WTC11 (cell line): ENCODE data around the gene ARHGAP29.

Source experiments
- PRRX2 ChIP-seq: fragments of 250-450 bp; sonication (Bioruptor Pico); IDR thresholded peaks from 2 replicates; pipeline ENCODE4 v1.8.0; 2021; ENCODE audit warnings: mild to moderate bottlenecking
- TF ChIP-seq, protein P1 (sequence below): sonication (generic); formaldehyde crosslinking; IDR thresholded peaks from 2 replicates; pipeline ENCODE4 v1.8.1; 2022; ENCODE audit warnings: missing genetic modification reagents, borderline replicate concordance

GRCh38 chr1:94209425-94209824, 28.0 kb downstream of the ARHGAP29 start:
- TF ChIP-seq PRRX2 (CRISPR knock-in tag) = no peak
- TF ChIP-seq, protein P1, sequence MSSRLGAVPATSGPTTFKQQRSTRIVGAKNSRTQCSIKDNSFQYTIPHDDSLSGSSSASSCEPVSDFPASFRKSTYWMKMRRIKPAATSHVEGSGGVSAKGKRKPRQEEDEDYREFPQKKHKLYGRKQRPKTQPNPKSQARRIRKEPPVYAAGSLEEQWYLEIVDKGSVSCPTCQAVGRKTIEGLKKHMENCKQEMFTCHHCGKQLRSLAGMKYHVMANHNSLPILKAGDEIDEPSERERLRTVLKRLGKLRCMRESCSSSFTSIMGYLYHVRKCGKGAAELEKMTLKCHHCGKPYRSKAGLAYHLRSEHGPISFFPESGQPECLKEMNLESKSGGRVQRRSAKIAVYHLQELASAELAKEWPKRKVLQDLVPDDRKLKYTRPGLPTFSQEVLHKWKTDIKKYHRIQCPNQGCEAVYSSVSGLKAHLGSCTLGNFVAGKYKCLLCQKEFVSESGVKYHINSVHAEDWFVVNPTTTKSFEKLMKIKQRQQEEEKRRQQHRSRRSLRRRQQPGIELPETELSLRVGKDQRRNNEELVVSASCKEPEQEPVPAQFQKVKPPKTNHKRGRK = no peak
